Caco-2 (cell line): ENCODE measurements around the gene CST7. TPM values are rescaled to one million over a fixed set of nuclear protein-coding genes. Genes with fewer than 3 reads are reported as not detected.

Experiments used
- BruUV-seq: library from RNA; stranded (reverse); fragments of 400-500 nt; replicated peaks from 2 replicates; lab custom pipeline; 2021; lab: Mats Ljungman, UMichigan
- CTCF ChIA-PET: fragments of 300-600 bp; sonication (Branson Sonifier 250); formaldehyde crosslinking; loops from one replicate; lab custom pipeline; 2022; ENCODE audit warnings: antibody characterized with exemption; lab: Charles Lee
- POLR2A ChIA-PET: fragments of 300-600 bp; sonication (Branson Sonifier 250); formaldehyde crosslinking; loops from one replicate; lab custom pipeline; 2022; ENCODE audit warnings: antibody characterized with exemption; lab: Charles Lee
- DNase-seq, 2 experiments: peaks; one replicate each; pipeline versions ENCODE4 v3.0.0 to v3.0.0-alpha.2; 2020 to 2022
- H3K27me3 ChIP-seq: replicated peaks from 2 replicates; pipeline ENCODE4 v1.6.0; 2011; ENCODE audit warnings: low read length; ENCODE audit not compliant: control insufficient read depth, insufficient read depth
- H3K36me3 ChIP-seq: 2 replicates; pipeline ENCODE4 v1.5.1; 2011; ENCODE audit warnings: low read length; ENCODE audit not compliant: control insufficient read depth, insufficient read depth
- H3K4me1 ChIP-seq: fragments of 250-450 bp; sonication (Bioruptor Pico); 2 replicates; pipeline ENCODE4 v1.5.1; 2020; ENCODE audit warnings: mild to moderate bottlenecking
- H3K4me3 ChIP-seq: 2 replicates; pipeline ENCODE4 v1.5.1; 2011; ENCODE audit warnings: low read depth, mild to moderate bottlenecking, control low read depth, low read length
- H3K9me3 ChIP-seq: fragments of 250-450 bp; sonication (Bioruptor Pico); 2 replicates; pipeline ENCODE4 v1.5.1; 2020; ENCODE audit warnings: mild to moderate bottlenecking, moderate library complexity
- H3K27ac Mint-ChIP-seq: one replicate; pipeline ENCODE4 v1.8.0; 2022; ENCODE audit warnings: mixed read lengths; ENCODE audit not compliant: unreplicated experiment
- H3K27me3 Mint-ChIP-seq: one replicate; pipeline ENCODE4 v1.8.0; 2022; ENCODE audit warnings: mixed read lengths; ENCODE audit not compliant: insufficient read depth, unreplicated experiment
- H3K36me3 Mint-ChIP-seq: one replicate; pipeline ENCODE4 v1.8.0; 2022; ENCODE audit warnings: mild to moderate bottlenecking, mixed read lengths; ENCODE audit not compliant: insufficient read depth, unreplicated experiment
- H3K4me1 Mint-ChIP-seq: one replicate; pipeline ENCODE4 v1.8.0; 2022; ENCODE audit warnings: low read depth, mixed read lengths; ENCODE audit not compliant: unreplicated experiment
- H3K4me3 Mint-ChIP-seq: one replicate; pipeline ENCODE4 v1.8.0; 2022; ENCODE audit warnings: mild to moderate bottlenecking, moderate library complexity, mixed read lengths; ENCODE audit not compliant: unreplicated experiment
- H3K9me3 Mint-ChIP-seq: one replicate; pipeline ENCODE4 v1.8.0; 2022; ENCODE audit warnings: mixed read lengths; ENCODE audit not compliant: unreplicated experiment
- intact Hi-C: fragments of 100-400 bp; cut with micrococcal nuclease; formaldehyde crosslinking; loops from one replicate; pipeline ENCODE4 v1.10.0; 2022; ENCODE audit not compliant: unreplicated experiment
- total RNA-seq: library from RNA; stranded (reverse); gene quantifications from 2 replicates; pipeline ENCODE4 v1.2.3, GENCODE V29; 2022
- TF ChIP-seq, protein P1 (sequence below), 2 experiments: fragments of 200-600 bp in 1 of 2; IDR thresholded peaks; 1 replicate in 1 of 2; 2 replicates in 1 of 2; pipeline versions ENCODE4 v1.5.1 to v1.8.0; 2011 to 2022; ENCODE audit warnings: antibody characterized with exemption in 1 of 2, control low read depth in 1 of 2, inconsistent platforms in 1 of 2, low read depth in 1 of 2, low read length in 1 of 2, mild to moderate bottlenecking in 1 of 2, moderate library complexity in 1 of 2; ENCODE audit not compliant: insufficient read depth in 1 of 2, severe bottlenecking in 1 of 2, unreplicated experiment in 1 of 2

CST7 gene
- total RNA-seq, 1 experiment from 2014 or later: not detected

GRCh38 chr20:24965065-24965919, 16.2 kb downstream of the CST7 start:
- H3K36me3 ChIP-seq: peaks cover 3% of the 10 kb centered on the region
- intact Hi-C loops: no loop called here

DNA sequence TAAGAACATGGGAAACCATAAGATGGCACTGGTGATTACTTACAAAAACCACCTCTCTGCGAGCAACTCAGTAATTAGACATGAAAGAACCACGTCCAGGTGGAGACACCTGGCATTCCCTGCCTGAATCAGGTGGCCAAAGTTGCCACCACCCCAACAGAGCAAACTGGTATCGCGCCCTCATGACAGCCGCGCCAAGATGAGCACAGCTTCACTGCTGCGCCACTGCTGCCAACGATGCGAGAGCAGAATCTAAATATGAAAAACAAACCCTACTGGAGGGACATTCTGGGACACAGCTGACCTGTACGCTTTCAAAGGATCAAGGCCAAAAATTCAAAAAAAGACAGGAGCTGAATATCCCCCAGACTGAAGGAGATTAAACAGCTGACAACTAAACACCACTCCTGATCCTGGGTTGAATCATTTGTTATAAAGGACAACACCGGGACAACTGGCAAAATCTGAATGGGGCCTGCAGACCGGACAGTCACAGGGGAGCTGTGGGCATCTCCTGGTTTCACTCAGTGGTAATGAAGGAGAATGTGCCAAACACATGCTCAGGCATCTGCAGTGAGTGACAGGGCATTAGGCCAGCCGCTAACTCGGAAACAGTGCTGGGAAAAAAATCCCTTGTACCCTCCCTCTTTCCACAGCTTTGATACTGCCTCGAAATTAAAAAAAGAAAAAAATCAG, 17.4 kb downstream of the CST7 start:
- H3K36me3 ChIP-seq: peaks cover 3% of the 10 kb centered on the region
- Mint-ChIP-seq H3K36me3 (peaks cover 38% of the 10 kb centered on the region), H3K4me3 (no peak overlapping the region)

More at GRCh38 chr20:24965065-24965919, 16.2 kb downstream of the CST7 start:
- POLR2A ChIA-PET: no interaction called here
- Histone ChIP-seq H3K9me3 (no peaks in the 10 kb centered on the region), H3K27me3 (no peaks in the 10 kb centered on the region), H3K4me3 (no peak overlapping the region), H3K4me1 (0 out of 2 replicates have a peak, but pooled peaks cover 2% of the 10 kb centered on the region)
- Mint-ChIP-seq H3K9me3 (no peaks in the 10 kb centered on the region), H3K36me3 (peaks cover 38% of the 10 kb centered on the region), H3K4me1 (no peaks in the 10 kb centered on the region), H3K27me3 (no peaks in the 10 kb centered on the region), H3K27ac (no peak overlapping the region), H3K4me3 (no peak overlapping the region)
- CTCF ChIA-PET: no interaction called here
- TF ChIP-seq, protein P1, sequence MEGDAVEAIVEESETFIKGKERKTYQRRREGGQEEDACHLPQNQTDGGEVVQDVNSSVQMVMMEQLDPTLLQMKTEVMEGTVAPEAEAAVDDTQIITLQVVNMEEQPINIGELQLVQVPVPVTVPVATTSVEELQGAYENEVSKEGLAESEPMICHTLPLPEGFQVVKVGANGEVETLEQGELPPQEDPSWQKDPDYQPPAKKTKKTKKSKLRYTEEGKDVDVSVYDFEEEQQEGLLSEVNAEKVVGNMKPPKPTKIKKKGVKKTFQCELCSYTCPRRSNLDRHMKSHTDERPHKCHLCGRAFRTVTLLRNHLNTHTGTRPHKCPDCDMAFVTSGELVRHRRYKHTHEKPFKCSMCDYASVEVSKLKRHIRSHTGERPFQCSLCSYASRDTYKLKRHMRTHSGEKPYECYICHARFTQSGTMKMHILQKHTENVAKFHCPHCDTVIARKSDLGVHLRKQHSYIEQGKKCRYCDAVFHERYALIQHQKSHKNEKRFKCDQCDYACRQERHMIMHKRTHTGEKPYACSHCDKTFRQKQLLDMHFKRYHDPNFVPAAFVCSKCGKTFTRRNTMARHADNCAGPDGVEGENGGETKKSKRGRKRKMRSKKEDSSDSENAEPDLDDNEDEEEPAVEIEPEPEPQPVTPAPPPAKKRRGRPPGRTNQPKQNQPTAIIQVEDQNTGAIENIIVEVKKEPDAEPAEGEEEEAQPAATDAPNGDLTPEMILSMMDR (IDR thresholded peaks at IDR 0.05; ENCODE audit: insufficient read depth in 1 of 2, low read depth in 1 of 2, low read length in 1 of 2, severe bottlenecking in 1 of 2, unreplicated experiment in 1 of 2): no peak
- BruUV-seq: no TSS peak
- no peak for DNase-seq

GRCh38 chr20:24968278-24968800, 19.3 kb downstream of the CST7 start:
- Mint-ChIP-seq H3K4me3 (no peak overlapping the region), H3K36me3 (peaks cover 39% of the 10 kb centered on the region), H3K27me3 (no peaks in the 10 kb centered on the region), H3K4me1 (no peaks in the 10 kb centered on the region), H3K27ac (no peak overlapping the region), H3K9me3 (no peaks in the 10 kb centered on the region)
- Histone ChIP-seq H3K4me3 (no peak overlapping the region), H3K36me3 (peaks cover 3% of the 10 kb centered on the region), H3K4me1 (no peaks in the 10 kb centered on the region), H3K9me3 (no peaks in the 10 kb centered on the region), H3K27me3 (no peaks in the 10 kb centered on the region)
- DNase-seq: no peak
- no TSS peak for BruUV-seq
- TF ChIP-seq, protein P1 (IDR thresholded peaks at IDR 0.05; ENCODE audit: insufficient read depth in 1 of 2, low read depth in 1 of 2, low read length in 1 of 2, severe bottlenecking in 1 of 2, unreplicated experiment in 1 of 2): no peak
- ChIA-PET POLR2A (no interaction called here), CTCF (no interaction called here)
- intact Hi-C loops: no loop called here

More for the DNA sequence above, 17.4 kb downstream of the CST7 start:
- Histone ChIP-seq H3K4me3 (no peak overlapping the region), H3K27me3 (no peaks in the 10 kb centered on the region), H3K4me1 (no peaks in the 10 kb centered on the region), H3K9me3 (no peaks in the 10 kb centered on the region)
- no peak for DNase-seq
- ChIA-PET CTCF (no interaction called here), POLR2A (no interaction called here)
- Mint-ChIP-seq H3K27me3 (no peaks in the 10 kb centered on the region), H3K9me3 (no peaks in the 10 kb centered on the region), H3K27ac (no peak overlapping the region), H3K4me1 (no peaks in the 10 kb centered on the region)
- no TSS peak for BruUV-seq
- TF ChIP-seq, protein P1 (IDR thresholded peaks at IDR 0.05; ENCODE audit: insufficient read depth in 1 of 2, low read depth in 1 of 2, low read length in 1 of 2, severe bottlenecking in 1 of 2, unreplicated experiment in 1 of 2): no peak
- intact Hi-C loops: no loop called here
